ENCODE results near the gene RBM42. TPM values are rescaled to one million over a fixed set of nuclear protein-coding genes. Genes with fewer than 3 reads are reported as not detected.
"Not testable (repeated sequence)": the region's sequence is repeated elsewhere in the genome, so short reads cannot be mapped to it uniquely, and the experiment has no call there.

Gene RBM42
- polyA plus RNA-seq, 2 of the 4 experiments (the other 2 are of a cell fraction), result 80.4 to 128 TPM

DNA sequence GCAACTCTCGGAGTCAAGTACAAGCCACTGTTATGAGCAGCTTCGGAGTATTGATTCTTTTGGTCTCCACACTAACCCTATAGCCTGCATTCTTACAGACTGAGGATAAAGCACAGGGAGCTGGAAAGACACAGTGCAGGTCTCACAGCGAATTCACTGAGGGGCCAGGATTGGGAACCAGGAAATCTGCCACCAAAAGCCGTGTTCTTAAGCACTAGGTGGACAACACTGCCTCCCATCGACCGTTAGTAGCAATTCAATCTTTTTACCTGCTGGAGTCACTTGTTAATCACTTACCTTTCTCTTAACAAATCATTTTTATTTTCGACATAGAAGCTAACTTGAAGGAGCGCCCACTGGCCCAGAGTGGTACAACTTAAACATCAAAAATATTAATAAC, 36.6 kb upstream of the RBM42 start (continued):
- TF ChIP-seq RAD21 (conservative IDR thresholded peaks at IDR 0.05 in 1 of 2, IDR thresholded peaks at IDR 0.05 in 1 of 2) (peak; percentile 51 to 61), HOXA7 (CRISPR knock-in tag; IDR thresholded peaks at IDR 0.05) (no peak), GATA3 (IDR thresholded peaks at IDR 0.05; ENCODE audit: borderline replicate concordance) (no peak), JUN (IDR thresholded peaks at IDR 0.05) (no peak)

- FAIRE-seq; H3K4me2 ChIP-seq; DNase-seq (ENCODE audit: low read depth in 1 of 2, low spot score in 1 of 2); H3K27ac ChIP-seq; POLR2A ChIA-PET; H3K9me3 ChIP-seq; H3K4me1 ChIP-seq; H3K4me3 ChIP-seq; ATAC-seq: not testable (repeated sequence)
- WGBS (ENCODE audit: missing lambda C conversion rate), result 49% methylated on average over 3 of the region's 3 CpGs
- CTCF ChIA-PET, result interaction anchor here (0.6 to 0.8 kb wide), 2 partner anchors 11 to 231 kb away, joined by 3 read pairs; no protein-coding TSS in a partner anchor
Measured at GRCh38 chr19:35595026-35595425, 33.8 kb upstream of the RBM42 start.

DNA sequence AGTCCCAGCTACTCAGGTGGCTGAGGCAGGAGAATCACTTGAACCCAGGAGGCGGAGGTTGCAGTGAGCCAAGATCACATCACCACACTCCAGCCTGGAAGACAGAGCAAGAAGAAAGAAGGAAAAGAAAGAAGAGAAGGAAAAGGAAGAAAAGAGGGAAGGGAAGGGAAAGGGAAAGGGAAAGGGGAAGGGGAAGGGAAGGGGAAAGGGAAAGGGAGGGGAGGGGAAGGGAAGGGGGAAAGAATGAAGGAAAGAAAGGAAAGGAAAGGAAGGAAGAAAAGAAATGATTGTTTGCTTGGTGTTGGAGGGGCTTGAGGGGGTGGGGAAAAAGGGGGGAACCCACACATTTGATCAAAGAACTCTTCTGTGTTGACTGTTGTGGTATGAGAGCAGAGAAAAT, 32.9 kb upstream of the RBM42 start:
- TF ChIP-seq HOXB5 (CRISPR knock-in tag; IDR thresholded peaks at IDR 0.05) (no peak), NR3C1 (IDR thresholded peaks at IDR 0.05) (no peak)
- ChIA-PET CTCF (interaction anchor here (1.6 to 1.8 kb wide), 2 partner anchors 21 to 85 kb away, joined by 4 to 6 read pairs; no protein-coding TSS in a partner anchor), POLR2A (no interaction called here)
- no peak for FAIRE-seq
- no peak for ATAC-seq
- Histone ChIP-seq H3K4me1 (no peaks in the 10 kb centered on the region), H3K4me3 (no peak overlapping the region), H3K4me2 (no peak overlapping the region), H3K27ac (no peak overlapping the region), H3K9me3 (no peaks in the 10 kb centered on the region)
- 96% methylated on average over 1 of the region's 1 CpG for WGBS (ENCODE audit: missing lambda C conversion rate)
- no peak for DNase-seq (ENCODE audit: low read depth in 1 of 2, low spot score in 1 of 2)

DNA sequence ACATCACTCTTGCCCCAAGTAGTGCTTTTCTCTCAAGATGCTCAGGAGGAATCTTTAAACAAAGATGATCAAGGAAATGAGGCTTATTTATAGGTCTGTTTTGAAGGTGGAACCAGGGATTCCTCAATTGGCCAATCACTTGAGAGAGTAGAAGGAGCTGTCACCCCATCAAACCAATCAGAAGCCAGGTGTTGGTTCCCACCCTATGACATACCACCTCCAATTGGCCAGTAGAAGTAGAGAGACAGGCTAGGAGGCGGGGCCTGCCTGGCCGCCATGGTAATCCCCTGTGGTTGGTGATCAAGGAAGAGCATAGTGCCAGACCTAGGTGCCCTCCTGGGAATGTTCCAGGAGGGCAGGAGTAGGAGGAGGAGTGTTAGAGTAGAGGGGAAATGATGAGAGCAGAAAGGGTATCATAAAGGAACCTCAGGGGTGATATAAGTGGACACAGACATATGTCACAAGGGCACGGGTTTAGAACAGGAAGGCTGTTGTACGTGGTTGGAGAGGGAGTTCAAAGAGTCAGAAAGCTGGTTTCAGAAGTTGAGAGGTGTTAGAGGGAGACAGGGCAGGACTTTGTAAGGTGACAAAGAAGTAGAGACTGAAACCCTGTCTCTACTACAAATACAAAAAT, 32.4 kb upstream of the RBM42 start:
- Histone ChIP-seq H3K4me3 (no peak overlapping the region), H3K4me1 (no peaks in the 10 kb centered on the region), H3K4me2 (no peak overlapping the region), H3K27ac (no peak overlapping the region), H3K9me3 (no peaks in the 10 kb centered on the region)
- ChIA-PET POLR2A (no interaction called here), CTCF (interaction anchor here (0.6 to 2.7 kb wide), 7 partner anchors 9 to 86 kb away, joined by 3 to 11 read pairs (median 5); partner anchors contain the start of gene PMIS2)
- peak; percentile 77 to 89; a peak in 5 of 6 replicates for ATAC-seq
- 40% methylated on average over 4 of the region's 4 CpGs for WGBS (ENCODE audit: missing lambda C conversion rate)
- peak; percentile 77 for FAIRE-seq
- peak; percentile 73 to 82 for DNase-seq (ENCODE audit: low read depth in 1 of 2, low spot score in 1 of 2)
- TF ChIP-seq ZC3H11A (IDR thresholded peaks at IDR 0.05) (no peak), FOSB (CRISPR knock-in tag; IDR thresholded peaks at IDR 0.05) (no peak)
- TF ChIP-seq, protein P1, sequence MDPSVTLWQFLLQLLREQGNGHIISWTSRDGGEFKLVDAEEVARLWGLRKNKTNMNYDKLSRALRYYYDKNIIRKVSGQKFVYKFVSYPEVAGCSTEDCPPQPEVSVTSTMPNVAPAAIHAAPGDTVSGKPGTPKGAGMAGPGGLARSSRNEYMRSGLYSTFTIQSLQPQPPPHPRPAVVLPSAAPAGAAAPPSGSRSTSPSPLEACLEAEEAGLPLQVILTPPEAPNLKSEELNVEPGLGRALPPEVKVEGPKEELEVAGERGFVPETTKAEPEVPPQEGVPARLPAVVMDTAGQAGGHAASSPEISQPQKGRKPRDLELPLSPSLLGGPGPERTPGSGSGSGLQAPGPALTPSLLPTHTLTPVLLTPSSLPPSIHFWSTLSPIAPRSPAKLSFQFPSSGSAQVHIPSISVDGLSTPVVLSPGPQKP (IDR thresholded peaks at IDR 0.05; ENCODE audit: low read depth, low read length), result no peak

DNA sequence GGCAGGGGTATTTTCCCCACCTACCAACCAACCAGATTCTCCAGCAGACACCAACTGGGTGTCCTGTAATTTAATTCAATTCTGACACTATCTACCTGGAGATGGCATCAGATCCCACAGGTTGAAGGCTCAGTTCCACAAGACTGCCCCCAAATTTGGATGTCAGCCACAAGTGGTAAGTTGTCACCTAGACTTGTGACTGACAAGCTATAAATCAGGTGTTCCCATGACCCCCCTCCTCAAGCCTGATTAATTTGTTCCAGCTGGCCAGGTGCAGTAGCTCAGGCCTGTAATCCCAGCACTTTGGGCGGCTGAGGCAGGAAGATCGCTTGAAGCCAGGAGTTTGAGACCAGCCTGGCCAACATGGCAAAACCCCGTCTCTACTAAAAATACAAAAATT, 26.9 kb upstream of the RBM42 start:
- TF ChIP-seq, protein P1 (IDR thresholded peaks at IDR 0.05; ENCODE audit: low read depth, low read length), result no peak
- TF ChIP-seq EHF (CRISPR knock-in tag; IDR thresholded peaks at IDR 0.05) (no peak), EP300 (IDR thresholded peaks at IDR 0.05) (no peak), USF2 (IDR thresholded peaks at IDR 0.05) (no peak), JUN (IDR thresholded peaks at IDR 0.05) (no peak), BHLHE40 (IDR thresholded peaks at IDR 0.05; ENCODE audit: low read depth, low read length) (no peak), FOSB (CRISPR knock-in tag; IDR thresholded peaks at IDR 0.05) (no peak)
- Histone ChIP-seq H3K4me3 (no peak overlapping the region), H3K4me1 (no peaks in the 10 kb centered on the region), H3K9me3 (peaks cover 14% of the 10 kb centered on the region), H3K27ac (no peak overlapping the region), H3K4me2 (no peak overlapping the region)
- FAIRE-seq (no peak), DNase-seq (ENCODE audit: low read depth in 1 of 2, low spot score in 1 of 2) (no peak), ATAC-seq (no peak)
- ChIA-PET CTCF (interaction anchor here (0.6 to 3.1 kb wide), 12 partner anchors 10 to 360 kb away, joined by 3 to 16 read pairs (median 4); partner anchors contain the start of genes HAUS5, NPHS1 and PMIS2), POLR2A (no interaction called here)
- 54% methylated on average over 3 of the region's 3 CpGs for WGBS (ENCODE audit: missing lambda C conversion rate)

DNA sequence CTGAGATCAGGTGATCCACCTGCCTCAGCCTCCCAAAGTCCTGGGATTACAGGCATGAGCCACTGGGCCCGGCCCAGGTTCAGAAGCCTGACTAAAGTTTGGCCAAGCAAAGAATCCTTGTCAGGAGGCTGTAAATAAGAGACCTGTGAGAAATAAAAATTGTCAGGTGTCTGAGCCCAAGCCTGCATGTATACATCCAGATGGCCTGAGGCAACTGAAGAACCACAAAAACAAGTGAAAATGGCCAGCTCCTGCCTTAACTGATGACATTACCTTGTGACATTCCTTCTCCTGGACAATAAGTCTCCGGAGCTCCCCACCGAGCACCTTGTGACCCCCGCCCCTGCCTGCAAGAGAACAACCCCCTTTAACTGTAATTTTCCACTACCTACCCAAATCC, 24.4 kb upstream of the RBM42 start:
- CTCF ChIA-PET, result interaction anchor here (0.9 to 1.8 kb wide), 4 partner anchors 8 to 69 kb away, joined by 3 to 6 read pairs (median 4); partner anchors contain the start of gene HAUS5
- ATAC-seq; H3K4me2 ChIP-seq; FAIRE-seq; H3K4me1 ChIP-seq; H3K27ac ChIP-seq; DNase-seq (ENCODE audit: low read depth in 1 of 2, low spot score in 1 of 2); H3K4me3 ChIP-seq: not testable (repeated sequence)
- POLR2A ChIA-PET, result interaction anchor here (0.7 kb wide), 1 partner anchor 81 kb away, joined by 7 read pairs; no protein-coding TSS in a partner anchor
- WGBS (ENCODE audit: missing lambda C conversion rate), result 51% methylated on average over 4 of the region's 4 CpGs
- peaks cover 33% of the 10 kb centered on the region for H3K9me3 ChIP-seq

DNA sequence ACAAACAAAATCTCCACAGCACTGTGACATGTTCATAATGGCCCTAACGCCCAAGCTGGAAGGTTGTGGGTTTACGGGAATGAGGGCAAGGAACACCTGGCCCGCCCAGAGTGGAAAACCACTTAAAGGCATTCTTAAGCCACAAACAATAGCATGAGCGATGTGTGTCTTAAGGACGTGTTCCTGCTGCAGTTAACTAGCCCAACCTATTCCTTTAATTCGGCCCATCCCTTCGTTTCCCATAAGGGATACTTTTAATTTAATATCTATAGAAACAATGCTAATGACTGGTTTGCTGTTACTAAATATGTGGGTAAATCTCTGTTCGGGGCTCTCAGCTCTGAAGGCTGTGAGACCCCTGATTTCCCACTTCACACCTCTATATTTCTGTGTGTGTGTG, 21.7 kb upstream of the RBM42 start:
- H3K9me3 ChIP-seq, result peaks cover 33% of the 10 kb centered on the region
- H3K27ac ChIP-seq; ATAC-seq; H3K4me1 ChIP-seq; POLR2A ChIA-PET; H3K4me3 ChIP-seq; DNase-seq (ENCODE audit: low read depth in 1 of 2, low spot score in 1 of 2); FAIRE-seq; H3K4me2 ChIP-seq: not testable (repeated sequence)
- CTCF ChIA-PET, result interaction anchor here (0.6 to 9.4 kb wide), 10 partner anchors 14 to 324 kb away, joined by 3 to 55 read pairs (median 4); no protein-coding TSS in a partner anchor
- WGBS (ENCODE audit: missing lambda C conversion rate), result 39% methylated on average over 8 of the region's 8 CpGs

Measured in A549 (cell line).